Osteoblast (primary cell): ENCODE data around the gene SFXN3. TPM values are rescaled to one million over a fixed set of nuclear protein-coding genes. Genes with fewer than 3 reads are reported as not detected.

ENCODE experiments used
- DNase-seq: peaks from one replicate; pipeline ENCODE4 v3.0.0; 2011; ENCODE audit warnings: low spot score, mixed read lengths; ENCODE audit not compliant: insufficient read length; ENCODE audit errors: missing footprints
- H2AFZ ChIP-seq: 2 replicates; pipeline ENCODE4 v1.6.0; 2011; ENCODE audit warnings: mild to moderate bottlenecking, low read length
- H3K27ac ChIP-seq: 2 replicates; pipeline ENCODE4 v1.5.1; 2011; ENCODE audit warnings: mild to moderate bottlenecking, low read depth, low read length, moderate library complexity
- H3K27me3 ChIP-seq: 2 replicates; pipeline ENCODE4 v1.6.0; 2012; ENCODE audit warnings: mild to moderate bottlenecking, control low read depth, inconsistent platforms, low read length, moderate library complexity; ENCODE audit not compliant: insufficient read depth
- H3K36me3 ChIP-seq: 2 replicates; pipeline ENCODE4 v1.5.1; 2011; ENCODE audit warnings: mild to moderate bottlenecking, low read length, control low read depth, moderate library complexity; ENCODE audit not compliant: insufficient read depth
- H3K4me1 ChIP-seq: 2 replicates; pipeline ENCODE4 v1.5.1; 2011; ENCODE audit warnings: mild to moderate bottlenecking, low read length, control low read depth, moderate library complexity; ENCODE audit not compliant: insufficient read depth
- H3K4me2 ChIP-seq: 2 replicates; pipeline ENCODE4 v1.6.0; 2011; ENCODE audit warnings: mild to moderate bottlenecking, low read length; ENCODE audit not compliant: insufficient read depth
- H3K4me3 ChIP-seq: fragments of 200-600 bp; sonication (generic); 3 replicates; pipeline ENCODE4 v1.5.1; 2012; ENCODE audit warnings: mild to moderate bottlenecking, low read length, inconsistent platforms; ENCODE audit not compliant: insufficient read depth
- H3K79me2 ChIP-seq: 2 replicates; pipeline ENCODE4 v1.6.0; 2012; ENCODE audit warnings: mild to moderate bottlenecking, low read length, control low read depth, inconsistent platforms; ENCODE audit not compliant: insufficient read depth
- H3K9me3 ChIP-seq: 2 replicates; pipeline ENCODE4 v1.5.1; 2011; ENCODE audit warnings: low read depth, low read length, control low read depth
- H4K20me1 ChIP-seq: 2 replicates; pipeline ENCODE4 v1.6.0; 2012; ENCODE audit warnings: mild to moderate bottlenecking, low read length, control low read depth; ENCODE audit not compliant: insufficient read depth
- CTCF ChIP-seq: IDR thresholded peaks from 2 replicates; pipeline ENCODE4 v1.5.1; 2011; ENCODE audit warnings: mild to moderate bottlenecking, low read depth, low read length, moderate library complexity; ENCODE audit errors: extremely low read depth
- total RNA-seq: library from RNA; depleted of rRNA; stranded (reverse); fragments of >200 nt; gene quantifications from 2 replicates; pipeline ENCODE4 v1.2.3, GENCODE V29; 2012

Gene SFXN3
- total RNA-seq, 1 donor = 103 TPM

- Histone ChIP-seq H3K27me3 (no peaks in the 10 kb centered on the region), H2AFZ (peak overlapping the region; percentile 73), H3K4me2 (peak overlapping the region; percentile 80), H3K4me1 (peaks cover 38% of the 10 kb centered on the region), H4K20me1 (peaks cover 35% of the 10 kb centered on the region), H3K36me3 (peaks cover 27% of the 10 kb centered on the region), H3K79me2 (peaks cover 55% of the 10 kb centered on the region), H3K27ac (peak overlapping the region; percentile 93), H3K9me3 (no peaks in the 10 kb centered on the region), H3K4me3 (peak overlapping the region; percentile 88)
- TF ChIP-seq CTCF = no peak
- peak; percentile 96 for DNase-seq
These were observed 30.7 kb upstream of the SFXN3 start for GRCh38 chr10:101000127-101000914.

- Histone ChIP-seq H3K27me3 (no peaks in the 10 kb centered on the region), H3K4me3 (peak overlapping the region; percentile 88), H2AFZ (no peak overlapping the region), H3K27ac (peak overlapping the region; percentile 93), H3K4me2 (peak overlapping the region; percentile 80), H3K79me2 (peaks cover 59% of the 10 kb centered on the region), H3K9me3 (no peaks in the 10 kb centered on the region), H4K20me1 (peaks cover 37% of the 10 kb centered on the region), H3K36me3 (peaks cover 33% of the 10 kb centered on the region), H3K4me1 (peaks cover 38% of the 10 kb centered on the region)
- TF ChIP-seq CTCF = no peak
- peak; percentile 100 for DNase-seq
These were observed 29.9 kb upstream of the SFXN3 start for GRCh38 chr10:101000915-101001658.

GRCh38 chr10:101001659-101002035, 29.4 kb upstream of the SFXN3 start:
- H3K4me3 ChIP-seq = peak overlapping the region; percentile 88
- peak overlapping the region; percentile 80 for H3K4me2 ChIP-seq
- no peaks in the 10 kb centered on the region for H3K27me3 ChIP-seq
- H3K27ac ChIP-seq = peak overlapping the region; percentile 93
- peaks cover 39% of the 10 kb centered on the region for H4K20me1 ChIP-seq
- H2AFZ ChIP-seq = no peak overlapping the region
- H3K4me1 ChIP-seq = peaks cover 34% of the 10 kb centered on the region
- no peak for TF ChIP-seq CTCF
- H3K36me3 ChIP-seq = peaks cover 38% of the 10 kb centered on the region
- no peak for DNase-seq
- peaks cover 62% of the 10 kb centered on the region for H3K79me2 ChIP-seq
- H3K9me3 ChIP-seq = no peaks in the 10 kb centered on the region

- H2AFZ ChIP-seq = no peak overlapping the region
- H3K36me3 ChIP-seq = peaks cover 43% of the 10 kb centered on the region
- DNase-seq = peak; percentile 83
- H3K27ac ChIP-seq = peak overlapping the region; percentile 93
- H3K9me3 ChIP-seq = no peaks in the 10 kb centered on the region
- H4K20me1 ChIP-seq = peaks cover 45% of the 10 kb centered on the region
- no peak overlapping the region for H3K4me3 ChIP-seq
- peaks cover 62% of the 10 kb centered on the region for H3K79me2 ChIP-seq
- H3K4me1 ChIP-seq = peaks cover 36% of the 10 kb centered on the region
- H3K4me2 ChIP-seq = peak overlapping the region; percentile 80
- no peak for TF ChIP-seq CTCF
- H3K27me3 ChIP-seq = no peaks in the 10 kb centered on the region
These were observed 28.6 kb upstream of the SFXN3 start for GRCh38 chr10:101002456-101002855.
